Left hindlimb (tissue), 1 donor: ENCODE measurements around the gene FLYWCH2.
"Not testable (repeated sequence)": the region's sequence is repeated elsewhere in the genome, so short reads cannot be mapped to it uniquely, and the experiment has no call there.

Source experiments
- DNase-seq: peaks from one replicate; pipeline ENCODE4 v3.0.0-alpha.2; 2018

Gene FLYWCH2

GRCh38 chr16:2915196-2915929 lies 32.3 kb downstream of the FLYWCH2 start:
- DNase-seq, result no peak

GRCh38 chr16:2919511-2920255 lies 36.7 kb downstream of the FLYWCH2 start:
- DNase-seq, result peak; percentile 65

GRCh38 chr16:2923481-2923880 lies 40.5 kb downstream of the FLYWCH2 start:
- DNase-seq, result no peak

GRCh38 chr16:2924901-2925755 lies 42.1 kb downstream of the FLYWCH2 start:
- DNase-seq, result no peak

- DNase-seq, result no peak
Observed at GRCh38 chr16:2925951-2926649, 43.1 kb downstream of the FLYWCH2 start.

- DNase-seq, result no peak
Observed at GRCh38 chr16:2926650-2926999, 43.6 kb downstream of the FLYWCH2 start.

GRCh38 chr16:2927010-2927646 lies 44.1 kb downstream of the FLYWCH2 start:
- peak; percentile 84 for DNase-seq

GRCh38 chr16:2928151-2928550 lies 45.1 kb downstream of the FLYWCH2 start:
- DNase-seq, result not testable (repeated sequence)

- no peak for DNase-seq
Observed at GRCh38 chr16:2928796-2929195, 45.8 kb downstream of the FLYWCH2 start.

- DNase-seq, result no peak
Observed at GRCh38 chr16:2929693-2930092, 46.7 kb downstream of the FLYWCH2 start.

GRCh38 chr16:2930236-2930635 lies 47.2 kb downstream of the FLYWCH2 start:
- DNase-seq, result no peak

- not testable (repeated sequence) for DNase-seq
Observed at GRCh38 chr16:2931231-2931914, 48.4 kb downstream of the FLYWCH2 start.

- DNase-seq, result no peak
Observed at GRCh38 chr16:2933136-2933535, 50.1 kb downstream of the FLYWCH2 start.

- DNase-seq, result no peak
Observed at GRCh38 chr16:2933701-2934100, 50.7 kb downstream of the FLYWCH2 start.

- DNase-seq, result no peak
Observed at GRCh38 chr16:2934450-2934849, 51.4 kb downstream of the FLYWCH2 start.

- no peak for DNase-seq
Observed at GRCh38 chr16:2936436-2937011, 53.5 kb downstream of the FLYWCH2 start.

GRCh38 chr16:2937170-2937569 lies 54.2 kb downstream of the FLYWCH2 start:
- DNase-seq, result no peak

- DNase-seq, result no peak
Observed at GRCh38 chr16:2938206-2938605, 55.2 kb downstream of the FLYWCH2 start.

GRCh38 chr16:2939968-2940367 lies 57.0 kb downstream of the FLYWCH2 start:
- DNase-seq, result no peak

- no peak for DNase-seq
Observed at GRCh38 chr16:2942045-2942444, 59.0 kb downstream of the FLYWCH2 start.

- DNase-seq, result not testable (repeated sequence)
Observed at GRCh38 chr16:2943716-2944115, 60.7 kb downstream of the FLYWCH2 start.
